HepG2 (cell line): ENCODE measurements around the gene SPSB2. TPM values are rescaled to one million over a fixed set of nuclear protein-coding genes. Genes with fewer than 3 reads are reported as not detected.

Experiments used
- EP300 ChIP-seq, 3 experiments: sonication (generic) in 1 of 3; formaldehyde crosslinking in 1 of 3; IDR thresholded peaks; 2 replicates each; pipeline versions ENCODE4 v1.5.1 to v1.6.1; 2011 to 2020; ENCODE audit warnings: low read depth in 2 of 3, low read length in 2 of 3, borderline replicate concordance in 1 of 3, improper control_type of control experiment in 1 of 3, mild to moderate bottlenecking in 1 of 3, missing genetic modification reagents in 1 of 3, moderate library complexity in 1 of 3
- ERF ChIP-seq: IDR thresholded peaks from 2 replicates; pipeline ENCODE4 v1.6.1; 2018; ENCODE audit warnings: missing biosample characterization, missing genetic modification reagents
- GZF1 ChIP-seq: sonication (generic); formaldehyde crosslinking; IDR thresholded peaks from 2 replicates; pipeline ENCODE4 v1.5.1; 2020; ENCODE audit warnings: mild to moderate bottlenecking, missing genetic modification reagents
- HIVEP1 ChIP-seq: sonication (generic); formaldehyde crosslinking; IDR thresholded peaks from 2 replicates; pipeline ENCODE4 v1.4.0; 2020; ENCODE audit warnings: mild to moderate bottlenecking, missing genetic modification reagents
- NCOR1 ChIP-seq: fragments of 200-600 bp; sonication (generic); IDR thresholded peaks from 2 replicates; pipeline ENCODE4 v1.7.0; 2017; ENCODE audit warnings: antibody characterized with exemption, low read length, borderline replicate concordance
- NR2F6 ChIP-seq, 2 experiments: IDR thresholded peaks; 2 replicates each; pipeline ENCODE4 v1.6.1; 2016; ENCODE audit warnings: antibody characterized with exemption in 1 of 2, mild to moderate bottlenecking in 1 of 2
- ONECUT2 ChIP-seq: sonication (generic); formaldehyde crosslinking; IDR thresholded peaks from 2 replicates; pipeline ENCODE4 v1.4.0; 2020; ENCODE audit warnings: missing genetic modification reagents
- PATZ1 ChIP-seq: sonication (generic); formaldehyde crosslinking; IDR thresholded peaks from 2 replicates; pipeline ENCODE4 v1.4.0; 2020; ENCODE audit warnings: missing genetic modification reagents
- PRPF4 ChIP-seq: fragments of 200-400 bp; formaldehyde crosslinking; IDR thresholded peaks from 2 replicates; pipeline ENCODE4 v1.6.1; 2016; ENCODE audit warnings: low read length, low read depth; ENCODE audit not compliant: poor library complexity, severe bottlenecking
- RBM22 ChIP-seq: fragments of 200-400 bp; formaldehyde crosslinking; optimal IDR thresholded peaks from 2 replicates; pipeline ENCODE3; 2017; ENCODE audit warnings: mild to moderate bottlenecking, low read length, moderate library complexity
- REXO4 ChIP-seq: sonication (generic); formaldehyde crosslinking; IDR thresholded peaks from 2 replicates; pipeline ENCODE4 v1.8.0; 2022; ENCODE audit warnings: missing genetic modification reagents, mild to moderate bottlenecking, borderline replicate concordance
- SNAPC2 ChIP-seq: sonication (generic); formaldehyde crosslinking; IDR thresholded peaks from 2 replicates; pipeline ENCODE4 v1.8.1; 2022; ENCODE audit warnings: mild to moderate bottlenecking, missing genetic modification reagents
- SRSF1 ChIP-seq: fragments of 200-400 bp; formaldehyde crosslinking; optimal IDR thresholded peaks from 2 replicates; pipeline ENCODE3; 2017; ENCODE audit warnings: mild to moderate bottlenecking, low read depth, low read length, moderate library complexity
- ZNF10 ChIP-seq: sonication (generic); formaldehyde crosslinking; IDR thresholded peaks from 2 replicates; pipeline ENCODE4 v1.4.0; 2020; ENCODE audit warnings: mild to moderate bottlenecking, low read depth, missing genetic modification reagents, borderline replicate concordance
- ZNF234 ChIP-seq: sonication (generic); formaldehyde crosslinking; conservative IDR thresholded peaks from 2 replicates; pipeline ENCODE4 v1.5.1; 2020; ENCODE audit warnings: mild to moderate bottlenecking, missing genetic modification reagents
- ZNF441 ChIP-seq: sonication (generic); formaldehyde crosslinking; IDR thresholded peaks from 2 replicates; pipeline ENCODE4 v1.7.0; 2021; ENCODE audit warnings: missing genetic modification reagents, borderline replicate concordance
- ZNF484 ChIP-seq: sonication (generic); formaldehyde crosslinking; IDR thresholded peaks from 2 replicates; pipeline ENCODE4 v1.5.1; 2020; ENCODE audit warnings: mild to moderate bottlenecking, low read depth, missing genetic modification reagents, borderline replicate concordance
- ZNF552 ChIP-seq: sonication (generic); formaldehyde crosslinking; IDR thresholded peaks from 2 replicates; pipeline ENCODE4 v1.9.0; 2022; ENCODE audit warnings: missing genetic modification reagents, mild to moderate bottlenecking, borderline replicate concordance
- ZNF660 ChIP-seq: sonication (generic); formaldehyde crosslinking; IDR thresholded peaks from 2 replicates; pipeline ENCODE4 v1.5.1; 2020; ENCODE audit warnings: mild to moderate bottlenecking, low read depth, missing genetic modification reagents, borderline replicate concordance
- ZSCAN31 ChIP-seq: sonication (generic); formaldehyde crosslinking; IDR thresholded peaks from 2 replicates; pipeline ENCODE4 v1.5.0; 2020; ENCODE audit warnings: low read depth, mild to moderate bottlenecking, missing genetic modification reagents
- polyA plus RNA-seq, 8 experiments: library from polyadenylated mRNA; depleted of rRNA in 3 of 8; stranded (reverse) in 7 of 8; unstranded in 1 of 8; fragments of >200 nt; fragmentation: Illumina TruSeq in 4 of 8; extraction: Trizol in 4 of 8; gene quantifications; 2 replicates each; pipeline versions ENCODE4 v1.2.1 to v1.2.3, GENCODE V29; 2011 to 2016; ENCODE audit warnings: low read depth in 4 of 8, missing spikeins in 1 of 8, mixed read lengths in 1 of 8; ENCODE audit not compliant: insufficient read depth in 1 of 8
- total RNA-seq, 5 experiments: library from RNA; depleted of rRNA; stranded (reverse); fragments of >200 nt; fragmentation: Illumina TruSeq; extraction: Trizol; gene quantifications; 2 replicates each; pipeline ENCODE4 v1.2.3, GENCODE V29; 2016; ENCODE audit warnings: low read depth in 1 of 5
- TF ChIP-seq, protein P1 (sequence below): sonication (generic); formaldehyde crosslinking; IDR thresholded peaks from 2 replicates; pipeline ENCODE4 v1.8.1; 2023; ENCODE audit warnings: mild to moderate bottlenecking, inconsistent platforms, moderate library complexity, missing genetic modification reagents, borderline replicate concordance
- TF ChIP-seq, protein P2 (sequence below): sonication (generic); formaldehyde crosslinking; IDR thresholded peaks from 2 replicates; pipeline ENCODE4 v1.5.0; 2020; ENCODE audit warnings: mild to moderate bottlenecking, missing genetic modification reagents

The SPSB2 gene
- total and polyA plus RNA-seq, 2 of the 13 experiments (the other 11 are each of a cell fraction or from before 2014, with no cell fraction given) = 2.0 to 6.2 TPM

DNA sequence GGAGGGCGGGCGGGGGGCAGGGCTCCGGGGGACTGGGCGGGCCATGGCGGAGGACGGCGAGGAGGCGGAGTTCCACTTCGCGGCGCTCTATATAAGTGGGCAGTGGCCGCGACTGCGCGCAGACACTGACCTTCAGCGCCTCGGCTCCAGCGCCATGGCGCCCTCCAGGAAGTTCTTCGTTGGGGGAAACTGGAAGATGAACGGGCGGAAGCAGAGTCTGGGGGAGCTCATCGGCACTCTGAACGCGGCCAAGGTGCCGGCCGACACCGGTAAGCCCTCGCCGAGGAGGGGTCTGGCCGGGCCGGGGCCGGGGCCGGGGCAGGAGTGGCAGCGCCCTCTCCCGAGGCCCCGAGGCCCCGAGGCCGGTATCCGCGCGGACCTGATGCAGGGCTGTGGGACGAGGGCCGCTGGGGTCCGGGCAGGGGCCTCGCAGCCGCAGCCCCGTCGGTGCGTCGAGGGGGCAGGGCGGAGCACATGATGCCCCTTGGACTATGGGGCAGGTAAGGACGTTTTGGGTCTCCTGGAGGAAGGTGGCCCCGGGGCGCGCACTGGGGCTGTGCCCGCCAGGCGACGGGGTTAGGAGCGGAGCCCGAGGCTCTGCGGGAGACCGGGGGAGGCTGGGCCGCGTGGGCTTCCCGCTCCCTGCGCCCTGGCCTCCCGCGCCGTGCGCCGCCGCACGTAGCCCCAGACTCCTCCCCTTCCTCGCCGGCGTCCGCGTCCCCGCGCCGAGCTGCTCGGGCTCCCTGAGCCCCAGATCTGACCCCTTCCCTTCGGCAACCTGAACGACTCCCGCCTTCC lies 5.5 kb downstream of the SPSB2 start, which contains the start of gene TPI1 (continued):
- TF ChIP-seq, protein P1, sequence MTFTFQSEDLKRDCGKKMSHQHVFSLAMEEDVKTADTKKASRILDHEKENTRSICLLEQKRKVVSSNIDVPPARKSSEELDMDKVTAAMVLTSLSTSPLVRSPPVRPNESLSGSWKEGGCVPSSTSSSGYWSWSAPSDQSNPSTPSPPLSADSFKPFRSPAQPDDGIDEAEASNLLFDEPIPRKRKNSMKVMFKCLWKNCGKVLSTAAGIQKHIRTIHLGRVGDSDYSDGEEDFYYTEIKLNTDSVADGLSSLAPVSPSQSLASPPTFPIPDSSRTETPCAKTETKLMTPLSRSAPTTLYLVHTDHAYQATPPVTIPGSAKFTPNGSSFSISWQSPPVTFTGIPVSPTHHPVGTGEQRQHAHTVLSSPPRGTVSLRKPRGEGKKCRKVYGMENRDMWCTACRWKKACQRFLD = 0 out of 2 replicates have a peak, but pooled peaks have one; percentile 56
- TF ChIP-seq ZNF10 (CRISPR knock-in tag) = no peak
- TF ChIP-seq EP300 (IDR thresholded peaks at IDR 0.05; ENCODE audit: low read depth in 2 of 2, low read length in 2 of 2) = no peak
- no peak for TF ChIP-seq EP300 (CRISPR knock-in tag; IDR thresholded peaks at IDR 0.05; ENCODE audit: borderline replicate concordance)
- no peak for TF ChIP-seq SRSF1
- no peak for TF ChIP-seq ZNF234 (CRISPR knock-in tag)
- TF ChIP-seq NCOR1 = no peak
- 0 out of 2 replicates have a peak, but pooled peaks have one; percentile 24 for TF ChIP-seq ZNF552
- TF ChIP-seq GZF1 (CRISPR knock-in tag) = peak; percentile 50; the same call in 1 of the 2 replicates
- TF ChIP-seq, protein P2, sequence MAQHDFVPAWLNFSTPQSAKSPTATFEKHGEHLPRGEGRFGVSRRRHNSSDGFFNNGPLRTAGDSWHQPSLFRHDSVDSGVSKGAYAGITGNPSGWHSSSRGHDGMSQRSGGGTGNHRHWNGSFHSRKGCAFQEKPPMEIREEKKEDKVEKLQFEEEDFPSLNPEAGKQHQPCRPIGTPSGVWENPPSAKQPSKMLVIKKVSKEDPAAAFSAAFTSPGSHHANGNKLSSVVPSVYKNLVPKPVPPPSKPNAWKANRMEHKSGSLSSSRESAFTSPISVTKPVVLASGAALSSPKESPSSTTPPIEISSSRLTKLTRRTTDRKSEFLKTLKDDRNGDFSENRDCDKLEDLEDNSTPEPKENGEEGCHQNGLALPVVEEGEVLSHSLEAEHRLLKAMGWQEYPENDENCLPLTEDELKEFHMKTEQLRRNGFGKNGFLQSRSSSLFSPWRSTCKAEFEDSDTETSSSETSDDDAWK (CRISPR knock-in tag) = no peak
- no peak; the same call in none of the 2 replicates for TF ChIP-seq ZNF441 (CRISPR knock-in tag)
- no peak for TF ChIP-seq ZNF660 (CRISPR knock-in tag)
- no peak for TF ChIP-seq ONECUT2 (CRISPR knock-in tag)
- no peak for TF ChIP-seq NR2F6 (IDR thresholded peaks at IDR 0.05)
- peak; percentile 50; the same call in 1 of the 2 replicates for TF ChIP-seq NR2F6 (CRISPR knock-in tag; IDR thresholded peaks at IDR 0.05)
- no peak for TF ChIP-seq HIVEP1
- TF ChIP-seq RBM22 = no peak
- TF ChIP-seq REXO4 (CRISPR knock-in tag) = no peak
- TF ChIP-seq ZNF484 (CRISPR knock-in tag) = peak; percentile 55; the same call in 1 of the 2 replicates
- no peak for TF ChIP-seq PRPF4
- TF ChIP-seq ERF = peak; percentile 50; the same call in 1 of the 2 replicates
- TF ChIP-seq SNAPC2 (CRISPR knock-in tag) = no peak
- no peak; the same call in 1 of the 2 replicates for TF ChIP-seq ZSCAN31
- no peak; the same call in 1 of the 2 replicates for TF ChIP-seq PATZ1 (CRISPR knock-in tag)
